Muscle of arm (tissue), 14 donors: ENCODE measurements around the gene KNG1. TPM values are rescaled to one million over a fixed set of nuclear protein-coding genes. Genes with fewer than 3 reads are reported as not detected.
"Not testable (repeated sequence)": the region's sequence is repeated elsewhere in the genome, so short reads cannot be mapped to it uniquely, and the experiment has no call there.

Experiments
- DNase-seq: peaks from one replicate; pipeline ENCODE4 v3.0.0-alpha.2; 2013
- long read RNA-seq, 11 donors: transcript quantifications; one replicate each; lab custom pipeline, GENCODE V29; 2026
- polyA plus RNA-seq, 12 donors: library from polyadenylated mRNA; unstranded; fragments of 120-200 nt; gene quantifications; one replicate each; pipeline ENCODE4 v1.2.1, GENCODE V29; 2013; ENCODE audit not compliant: insufficient read length in 12 of 12

Gene KNG1
- 1 to 10 TPM in 1 of 12 donors, under 1 TPM in 6, not detected in 5; 0.07 to 4.0 (median 0.33) TPM for polyA plus RNA-seq
- long read RNA-seq, donor 1, partial matches to known transcripts = 0 of 1 reads
- long read RNA-seq, donor 1, other reads (novel, unspliced or antisense) = 0 of 1 reads
- long read RNA-seq, donor 2 = 0 reads
- long read RNA-seq, donor 3 = 0 reads
- long read RNA-seq, donor 4 = 0 reads
- long read RNA-seq, donor 5 = 0 reads
- long read RNA-seq, donor 6 = 0 reads
- long read RNA-seq, donor 7 = 0 reads
- long read RNA-seq, donor 8 = 0 reads
- long read RNA-seq, donor 9 = 0 reads
- long read RNA-seq, donor 10 = 0 reads
- long read RNA-seq, donor 11 = 0 reads

GRCh38 chr3:186717039-186717457, at the start of gene KNG1:
TSS of gene KNG1 (plus strand) at chr3:186717359. CDS start at chr3:186717543, 184 bp downstream.
- no peak for DNase-seq

- DNase-seq = no peak
These were observed 48.7 kb upstream of the KNG1 start for GRCh38 chr3:186668426-186668825.

GRCh38 chr3:186669378-186670084, 47.6 kb upstream of the KNG1 start:
- no peak for DNase-seq

DNA sequence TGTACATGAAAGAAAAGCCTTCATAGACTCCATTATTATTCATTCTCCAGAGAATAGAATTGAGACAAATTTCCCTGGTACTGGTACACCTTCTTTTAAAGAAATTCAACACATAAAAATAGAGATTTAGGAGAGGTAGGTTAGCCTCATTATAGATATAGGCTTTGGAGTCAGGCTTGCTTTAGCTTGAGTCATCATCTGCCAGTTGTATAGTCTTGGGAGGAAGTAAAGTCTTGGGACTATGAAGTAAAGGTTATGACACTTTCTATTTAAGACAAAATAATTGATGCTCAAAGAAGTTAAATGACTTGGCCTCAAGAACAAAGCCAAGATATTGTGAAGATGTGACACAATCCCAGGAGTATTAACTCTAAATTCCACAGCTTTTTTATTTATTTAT, 47.0 kb upstream of the KNG1 start:
- DNase-seq = no peak

GRCh38 chr3:186671051-186671450, 46.1 kb upstream of the KNG1 start:
- DNase-seq = no peak

GRCh38 chr3:186678604-186679003, 38.6 kb upstream of the KNG1 start:
- DNase-seq = no peak

- DNase-seq = no peak
These were observed 38.0 kb upstream of the KNG1 start for GRCh38 chr3:186679151-186679550.

GRCh38 chr3:186680869-186681268, 36.3 kb upstream of the KNG1 start:
- no peak for DNase-seq

DNA sequence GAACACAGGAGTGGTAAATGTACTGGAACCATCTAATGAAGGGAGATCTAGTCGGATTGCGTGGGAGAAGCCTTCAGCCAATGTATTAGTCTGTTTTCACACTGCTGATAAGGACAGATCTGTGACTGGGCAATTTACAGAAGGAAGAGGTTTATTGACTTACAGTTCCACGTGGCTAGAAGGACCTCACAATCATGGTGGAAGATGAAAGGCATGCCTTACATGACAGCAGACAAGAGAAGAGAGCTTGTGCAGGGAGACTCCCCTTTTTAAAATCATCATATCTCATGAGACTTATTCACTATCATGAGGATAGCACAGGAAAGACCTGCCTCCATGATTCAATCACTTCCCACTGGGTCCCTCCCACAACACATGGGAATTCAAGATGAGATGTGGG, 34.3 kb upstream of the KNG1 start:
- no peak for DNase-seq

- DNase-seq = no peak
These were observed 33.2 kb upstream of the KNG1 start for GRCh38 chr3:186683979-186684378.

DNA sequence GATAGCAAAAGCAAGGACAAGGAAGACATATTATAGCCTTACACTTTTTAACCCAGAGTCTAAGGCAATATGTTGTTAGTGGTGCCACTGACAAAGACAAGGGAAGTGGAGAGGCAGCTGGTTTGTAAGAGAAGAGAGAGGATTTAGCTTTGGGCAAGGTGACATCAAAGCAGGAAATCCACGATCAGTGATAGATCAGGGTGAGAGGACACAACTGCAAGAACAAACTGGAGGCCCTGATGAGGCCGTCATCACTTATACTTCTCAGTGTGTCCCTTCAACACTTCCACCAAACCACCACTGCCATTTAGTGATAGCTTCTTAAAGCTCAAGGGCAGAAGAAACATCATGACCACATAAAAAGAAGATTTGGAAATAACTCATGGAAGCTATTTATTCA, 30.7 kb upstream of the KNG1 start:
- DNase-seq = not testable (repeated sequence)

GRCh38 chr3:186687120-186687651, 30.0 kb upstream of the KNG1 start:
- DNase-seq = no peak

GRCh38 chr3:186690304-186690703, 26.9 kb upstream of the KNG1 start:
- DNase-seq = not testable (repeated sequence)

DNA sequence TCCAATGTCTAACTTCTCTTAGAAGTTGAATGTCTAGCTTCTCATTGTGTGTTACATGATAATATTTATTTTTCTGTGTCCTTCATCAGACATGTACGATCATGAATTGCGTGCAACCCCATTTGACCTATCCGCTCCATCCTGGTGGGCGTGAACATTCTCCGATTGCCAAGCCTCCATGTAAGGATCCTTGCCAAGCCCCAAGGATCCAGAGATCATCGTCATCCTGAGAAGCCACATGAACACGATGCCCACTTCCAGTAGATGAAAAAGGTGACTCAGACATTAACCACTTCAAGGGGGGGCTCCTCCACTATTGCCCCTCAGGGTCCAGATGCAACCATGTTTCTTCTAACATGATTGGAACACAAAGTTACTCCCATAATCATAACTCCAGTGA, 25.5 kb upstream of the KNG1 start:
- no peak for DNase-seq

DNA sequence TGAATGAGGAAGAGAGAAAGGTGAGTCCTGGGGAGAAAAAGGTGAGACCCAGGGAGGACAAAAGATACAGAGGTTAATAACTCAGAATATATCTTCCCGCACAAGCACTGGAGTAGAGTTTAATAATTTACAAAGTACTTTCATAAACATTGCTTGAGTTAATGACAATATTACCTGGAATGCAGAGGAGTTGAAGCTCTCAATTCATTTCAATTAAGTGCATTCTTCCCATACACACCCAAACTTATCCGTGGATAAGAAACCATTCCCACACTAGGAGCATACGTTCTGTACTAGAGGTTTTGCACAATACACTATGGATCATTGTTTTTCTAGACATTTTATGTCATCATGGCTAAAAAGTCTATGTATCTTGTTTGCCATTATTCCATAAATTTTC, 23.3 kb upstream of the KNG1 start:
- no peak for DNase-seq

- DNase-seq = no peak
These were observed 22.7 kb upstream of the KNG1 start for GRCh38 chr3:186694288-186695032.

- DNase-seq = no peak
These were observed 20.6 kb upstream of the KNG1 start for GRCh38 chr3:186696522-186696921.

DNA sequence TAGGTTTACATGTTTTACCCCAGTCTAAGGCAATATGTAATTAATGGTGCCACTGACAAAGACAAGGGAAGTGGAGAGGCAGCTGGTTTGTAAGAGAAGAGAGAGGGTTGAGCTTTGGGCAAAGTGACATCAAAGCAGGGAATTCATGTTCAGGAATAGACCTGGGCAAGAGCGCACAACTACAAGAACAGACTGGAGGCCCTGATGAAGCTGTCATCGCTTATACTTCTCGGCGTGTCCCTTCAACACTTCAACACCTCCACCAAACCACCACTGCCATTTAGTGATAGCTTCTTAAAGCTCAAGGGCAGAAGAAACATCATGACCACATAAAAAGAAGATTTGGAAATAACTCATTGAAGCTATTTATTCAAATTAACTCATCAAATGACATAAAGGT, 19.6 kb upstream of the KNG1 start:
- DNase-seq = no peak

DNA sequence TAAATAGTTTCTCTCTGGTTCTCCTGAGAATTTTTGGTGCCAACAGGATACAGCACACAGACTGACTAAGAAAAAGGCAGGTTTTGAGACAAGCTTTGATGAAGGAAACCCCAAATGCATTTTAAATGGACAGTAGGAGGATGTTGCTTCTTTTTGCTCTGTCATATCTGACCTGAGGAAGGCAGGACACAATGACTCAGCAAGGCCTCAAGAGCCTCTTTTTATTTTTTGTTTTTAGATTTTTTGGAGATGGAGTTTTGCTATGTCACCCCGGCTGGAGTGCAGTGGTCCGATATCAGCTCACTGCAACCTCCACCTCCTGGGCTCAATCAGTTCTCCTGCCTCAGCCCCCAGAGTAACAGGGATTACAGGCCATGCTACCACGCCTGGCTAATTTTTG, 16.9 kb upstream of the KNG1 start:
- no peak for DNase-seq

GRCh38 chr3:186702451-186702850, 14.7 kb upstream of the KNG1 start:
- DNase-seq = not testable (repeated sequence)

DNA sequence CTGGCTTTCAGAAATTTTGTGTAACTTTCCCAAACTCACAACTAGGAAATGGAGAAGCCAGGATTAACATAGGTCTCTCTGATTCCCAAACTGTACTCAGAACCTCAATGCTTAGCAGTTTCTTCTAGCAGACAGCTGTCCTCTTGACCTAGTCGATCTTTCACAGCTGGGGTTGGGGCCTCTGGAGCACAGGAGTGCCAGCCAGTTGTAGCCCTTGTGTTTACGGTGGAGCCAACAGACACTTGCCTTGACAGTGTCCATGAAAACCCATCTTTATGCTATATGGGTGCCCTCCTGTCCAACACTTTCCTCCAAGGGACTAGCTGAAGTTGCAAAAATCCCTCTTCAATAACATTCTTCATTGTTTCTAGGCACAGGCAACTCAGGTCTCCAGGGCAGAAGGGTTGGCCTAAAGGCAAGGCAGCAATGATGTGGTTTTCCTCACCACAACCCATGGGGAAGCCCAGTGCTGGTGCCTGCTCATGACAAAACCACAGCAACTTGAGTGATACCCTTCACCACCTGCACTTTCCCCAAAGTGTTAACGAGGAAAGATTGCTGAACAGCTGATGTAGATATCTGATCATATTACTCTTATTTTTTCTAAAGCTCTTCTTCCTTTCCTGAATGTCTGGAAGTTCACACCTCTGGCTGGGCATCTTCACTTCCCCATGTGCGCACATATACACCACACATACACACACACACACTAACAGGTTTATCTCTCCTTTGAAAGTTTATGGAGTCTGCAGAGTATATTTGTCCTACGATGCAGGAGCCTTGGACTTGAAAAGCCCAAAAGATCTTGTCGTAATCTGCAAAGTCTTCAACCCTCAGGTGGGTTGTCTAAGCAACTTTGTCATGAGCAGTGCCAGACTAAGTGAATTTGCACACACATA, 11.0 kb upstream of the KNG1 start:
- DNase-seq = no peak
